RWPE1 (cell line): Measurements from ENCODE around the gene FEM1C.

Source experiments
- CTCF ChIA-PET: fragments of 350-600 bp; sonication (Branson Sonifier 250); formaldehyde crosslinking; extraction: SDS; loops from one replicate; lab custom pipeline; 2021; lab: Yijun Ruan, JAX
- POLR2A ChIA-PET: fragments of 400-600 bp; formaldehyde crosslinking; extraction: SDS; loops from one replicate; lab custom pipeline; 2020; ENCODE audit warnings: antibody characterized with exemption; ENCODE audit not compliant: low non-redundant PET; lab: Yijun Ruan, JAX
- DNase-seq: peaks from one replicate; pipeline ENCODE4 v3.0.0; 2012; ENCODE audit warnings: low spot score
- H3K27ac ChIP-seq: fragments of 450-650 bp; 2 replicates; pipeline ENCODE4 v1.5.1; 2017
- TF ChIP-seq, protein P1 (sequence below): fragments of 450-650 bp; conservative IDR thresholded peaks from 2 replicates; pipeline ENCODE4 v1.5.1; 2017; ENCODE audit warnings: low read depth, mild to moderate bottlenecking

FEM1C gene

GRCh38 chr5:115532517-115532916, 12.1 kb downstream of the FEM1C start:
- TF ChIP-seq, protein P1, sequence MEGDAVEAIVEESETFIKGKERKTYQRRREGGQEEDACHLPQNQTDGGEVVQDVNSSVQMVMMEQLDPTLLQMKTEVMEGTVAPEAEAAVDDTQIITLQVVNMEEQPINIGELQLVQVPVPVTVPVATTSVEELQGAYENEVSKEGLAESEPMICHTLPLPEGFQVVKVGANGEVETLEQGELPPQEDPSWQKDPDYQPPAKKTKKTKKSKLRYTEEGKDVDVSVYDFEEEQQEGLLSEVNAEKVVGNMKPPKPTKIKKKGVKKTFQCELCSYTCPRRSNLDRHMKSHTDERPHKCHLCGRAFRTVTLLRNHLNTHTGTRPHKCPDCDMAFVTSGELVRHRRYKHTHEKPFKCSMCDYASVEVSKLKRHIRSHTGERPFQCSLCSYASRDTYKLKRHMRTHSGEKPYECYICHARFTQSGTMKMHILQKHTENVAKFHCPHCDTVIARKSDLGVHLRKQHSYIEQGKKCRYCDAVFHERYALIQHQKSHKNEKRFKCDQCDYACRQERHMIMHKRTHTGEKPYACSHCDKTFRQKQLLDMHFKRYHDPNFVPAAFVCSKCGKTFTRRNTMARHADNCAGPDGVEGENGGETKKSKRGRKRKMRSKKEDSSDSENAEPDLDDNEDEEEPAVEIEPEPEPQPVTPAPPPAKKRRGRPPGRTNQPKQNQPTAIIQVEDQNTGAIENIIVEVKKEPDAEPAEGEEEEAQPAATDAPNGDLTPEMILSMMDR = no peak
- POLR2A ChIA-PET = no interaction called here
- CTCF ChIA-PET = no interaction called here
- no peak for DNase-seq
- no peak overlapping the region for H3K27ac ChIP-seq

GRCh38 chr5:115531787-115532367, 12.7 kb downstream of the FEM1C start:
- ChIA-PET POLR2A (interaction anchor here (0.6 kb wide), 1 partner anchor 117 kb away, joined by 5 read pairs; no protein-coding TSS in a partner anchor), CTCF (interaction anchor here (0.6 kb wide), 1 partner anchor 35 kb away, joined by 3 read pairs; no protein-coding TSS in a partner anchor)
- TF ChIP-seq, protein P1 = no peak
- DNase-seq = no peak
- no peak overlapping the region for H3K27ac ChIP-seq

GRCh38 chr5:115531380-115531779, 13.2 kb downstream of the FEM1C start:
- no peak for DNase-seq
- no peak overlapping the region for H3K27ac ChIP-seq
- TF ChIP-seq, protein P1 = no peak
- ChIA-PET POLR2A (interaction anchor here (0.6 kb wide), 1 partner anchor 116 kb away, joined by 5 read pairs; no protein-coding TSS in a partner anchor), CTCF (interaction anchor here (0.6 kb wide), 1 partner anchor 36 kb away, joined by 3 read pairs; no protein-coding TSS in a partner anchor)

GRCh38 chr5:115530426-115530825, 14.1 kb downstream of the FEM1C start:
- POLR2A ChIA-PET = interaction anchor here (0.6 kb wide), 1 partner anchor 15 kb away, joined by 3 read pairs; no protein-coding TSS in a partner anchor
- CTCF ChIA-PET = interaction anchor here (0.9 kb wide), 1 partner anchor 10 kb away, joined by 3 read pairs; no protein-coding TSS in a partner anchor
- peak; percentile 51 for DNase-seq
- TF ChIP-seq, protein P1 = no peak
- H3K27ac ChIP-seq = no peak overlapping the region

DNA sequence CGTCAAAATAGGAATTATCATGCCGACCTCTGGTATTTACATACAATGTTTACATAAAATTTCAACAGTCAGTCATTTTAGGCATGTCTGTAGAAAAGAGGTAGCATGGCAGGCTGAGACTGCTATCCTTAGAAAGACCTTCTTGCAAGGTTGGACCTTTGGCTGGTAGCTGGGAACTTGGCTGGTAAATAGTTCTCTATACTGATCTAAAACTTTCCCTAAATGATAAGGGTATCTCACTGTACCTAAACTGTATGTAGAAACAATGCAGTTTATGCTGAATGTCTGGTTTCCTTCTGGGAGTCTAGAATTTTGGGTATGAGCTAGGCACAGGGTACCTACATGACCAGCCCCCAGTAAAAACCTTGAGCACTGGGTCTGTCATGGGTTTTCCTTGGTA, 18.0 kb downstream of the FEM1C start:
- TF ChIP-seq, protein P1 = no peak
- CTCF ChIA-PET = interaction anchor here (0.6 kb wide), 2 partner anchors 101 to 375 kb away, joined by 4 read pairs; no protein-coding TSS in a partner anchor
- H3K27ac ChIP-seq = no peak overlapping the region
- no peak for DNase-seq
- POLR2A ChIA-PET = no interaction called here

DNA sequence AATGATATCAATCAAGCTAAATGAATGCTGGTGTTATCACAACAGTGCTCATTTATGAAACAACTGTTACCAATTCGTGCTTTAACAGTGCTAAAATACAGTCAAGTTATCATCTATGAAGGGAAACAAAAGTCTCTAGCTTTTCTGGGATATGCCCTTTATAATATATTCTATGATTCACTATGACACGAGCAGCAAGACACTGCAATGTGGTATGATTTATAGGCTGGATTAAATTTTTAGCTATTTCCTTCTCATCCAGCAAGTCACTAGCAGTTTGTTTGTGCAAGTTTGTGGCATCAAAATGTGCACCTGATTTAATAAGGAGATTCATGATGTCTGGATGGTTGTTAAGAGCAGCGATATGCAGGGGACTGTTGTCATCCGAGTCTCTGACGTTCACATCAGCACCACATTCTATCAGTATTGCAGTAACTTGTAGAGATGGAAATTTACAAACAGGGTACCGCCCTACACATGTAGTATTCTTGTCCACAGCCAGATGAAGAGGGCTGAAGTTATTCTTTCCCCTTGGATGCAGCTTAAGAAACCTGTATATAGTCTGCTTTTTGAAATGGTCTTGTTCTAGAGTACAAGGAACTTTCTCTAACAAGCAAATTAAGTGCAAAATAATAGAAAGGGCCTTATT, 20.3 kb downstream of the FEM1C start:
- TF ChIP-seq, protein P1 = no peak
- ChIA-PET POLR2A (no interaction called here), CTCF (no interaction called here)
- DNase-seq = no peak
- H3K27ac ChIP-seq = no peak overlapping the region
